Prostate gland (tissue), 2 donors: ENCODE measurements around the gene ABCA2.

ENCODE experiments used
- POLR2A ChIP-seq: fragments of 450-650 bp; IDR thresholded peaks from one replicate; pipeline ENCODE4 v1.6.1; 2016; ENCODE audit warnings: antibody characterized with exemption, mild to moderate bottlenecking
- TF ChIP-seq, protein P1 (sequence below), 4 experiments: fragments of 200-600 bp in 2 of 4; fragments of 450-650 bp in 2 of 4; sonication (generic) in 2 of 4; IDR thresholded peaks; 1 replicate in 3 of 4; 2 replicates in 1 of 4; pipeline ENCODE4 v1.5.1; 2016 to 2019; ENCODE audit warnings: antibody characterized with exemption in 4 of 4, mild to moderate bottlenecking in 2 of 4, moderate library complexity in 2 of 4

DNA sequence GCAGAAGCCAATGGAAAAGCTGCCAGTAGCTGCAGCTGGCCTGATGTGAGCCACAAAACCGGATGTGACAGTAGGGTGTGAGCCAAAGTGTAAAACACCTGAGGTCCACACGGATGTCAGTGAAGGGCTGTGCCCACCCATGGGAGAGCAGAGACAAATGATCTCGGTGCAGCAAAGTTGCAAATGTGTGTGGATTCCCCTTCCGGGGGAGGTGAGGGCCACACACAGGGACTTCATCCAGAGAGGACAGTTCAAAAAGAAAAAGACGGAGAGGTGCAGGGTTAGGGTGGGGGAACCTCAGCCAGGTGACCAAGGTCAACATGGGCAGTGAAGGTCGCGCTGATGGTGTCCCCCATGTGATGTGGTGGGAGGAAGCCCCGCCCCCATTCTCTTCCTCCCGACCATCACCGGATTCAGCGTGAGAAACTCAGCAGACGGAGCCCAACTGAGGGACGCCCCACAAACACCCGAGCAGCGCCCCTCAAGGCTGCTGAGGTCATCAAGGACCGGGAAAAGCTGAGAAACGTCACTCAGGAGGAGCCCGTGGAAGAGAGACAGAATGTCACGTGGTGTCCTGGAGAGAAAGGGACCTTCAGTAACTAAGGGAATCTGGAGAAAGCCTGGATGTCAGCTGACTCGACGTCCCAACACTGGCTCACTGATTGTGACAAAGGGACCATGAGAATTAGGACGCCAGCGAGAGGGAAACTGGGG, 62.1 kb downstream of the ABCA2 start:
- TF ChIP-seq, protein P1, sequence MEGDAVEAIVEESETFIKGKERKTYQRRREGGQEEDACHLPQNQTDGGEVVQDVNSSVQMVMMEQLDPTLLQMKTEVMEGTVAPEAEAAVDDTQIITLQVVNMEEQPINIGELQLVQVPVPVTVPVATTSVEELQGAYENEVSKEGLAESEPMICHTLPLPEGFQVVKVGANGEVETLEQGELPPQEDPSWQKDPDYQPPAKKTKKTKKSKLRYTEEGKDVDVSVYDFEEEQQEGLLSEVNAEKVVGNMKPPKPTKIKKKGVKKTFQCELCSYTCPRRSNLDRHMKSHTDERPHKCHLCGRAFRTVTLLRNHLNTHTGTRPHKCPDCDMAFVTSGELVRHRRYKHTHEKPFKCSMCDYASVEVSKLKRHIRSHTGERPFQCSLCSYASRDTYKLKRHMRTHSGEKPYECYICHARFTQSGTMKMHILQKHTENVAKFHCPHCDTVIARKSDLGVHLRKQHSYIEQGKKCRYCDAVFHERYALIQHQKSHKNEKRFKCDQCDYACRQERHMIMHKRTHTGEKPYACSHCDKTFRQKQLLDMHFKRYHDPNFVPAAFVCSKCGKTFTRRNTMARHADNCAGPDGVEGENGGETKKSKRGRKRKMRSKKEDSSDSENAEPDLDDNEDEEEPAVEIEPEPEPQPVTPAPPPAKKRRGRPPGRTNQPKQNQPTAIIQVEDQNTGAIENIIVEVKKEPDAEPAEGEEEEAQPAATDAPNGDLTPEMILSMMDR (IDR thresholded peaks at IDR 0.05): no peak
- TF ChIP-seq POLR2A: no peak
